HepG2 (cell line): Measurements from ENCODE around the gene LSM8. TPM values are rescaled to one million over a fixed set of nuclear protein-coding genes. Genes with fewer than 3 reads are reported as not detected.
A peak's percentile ranks its signal among the peaks of the same experiment; 100 is the strongest.

ENCODE experiments used
- CC2D1A ChIP-seq: sonication (generic); formaldehyde crosslinking; IDR thresholded peaks from 2 replicates; pipeline ENCODE4 v1.8.1; 2023; ENCODE audit warnings: mild to moderate bottlenecking, missing genetic modification reagents
- GABPB1 ChIP-seq: IDR thresholded peaks from 2 replicates; pipeline ENCODE4 v1.6.1; 2016; ENCODE audit warnings: mild to moderate bottlenecking, missing genetic modification reagents, moderate library complexity, missing compliant biosample characterization
- HHEX ChIP-seq: IDR thresholded peaks from 2 replicates; pipeline ENCODE4 v1.6.1; 2016; ENCODE audit warnings: control low read depth
- MAFK ChIP-seq, 2 experiments: IDR thresholded peaks in 1 of 2; conservative IDR thresholded peaks in 1 of 2; 2 replicates each; pipeline ENCODE4 v1.6.1; 2011; ENCODE audit warnings: improper control_type of control experiment in 2 of 2, low read length in 2 of 2
- NFYC ChIP-seq: IDR thresholded peaks from 2 replicates; pipeline ENCODE4 v1.6.1; 2016; ENCODE audit warnings: missing genetic modification reagents, missing compliant biosample characterization
- ZNF160 ChIP-seq: sonication (generic); formaldehyde crosslinking; IDR thresholded peaks from 2 replicates; pipeline ENCODE4 v1.8.0; 2022; ENCODE audit warnings: mild to moderate bottlenecking, inconsistent platforms, missing genetic modification reagents
- ZNF780A ChIP-seq: sonication (generic); formaldehyde crosslinking; IDR thresholded peaks from 2 replicates; pipeline ENCODE4 v1.8.0; 2022; ENCODE audit warnings: mild to moderate bottlenecking, missing genetic modification reagents, moderate library complexity
- polyA plus RNA-seq, 8 experiments: library from polyadenylated mRNA; depleted of rRNA in 3 of 8; stranded (reverse) in 7 of 8; unstranded in 1 of 8; fragments of >200 nt; fragmentation: Illumina TruSeq in 4 of 8; extraction: Trizol in 4 of 8; gene quantifications; 2 replicates each; pipeline versions ENCODE4 v1.2.1 to v1.2.3, GENCODE V29; 2011 to 2016; ENCODE audit warnings: low read depth in 4 of 8, missing spikeins in 1 of 8, mixed read lengths in 1 of 8; ENCODE audit not compliant: insufficient read depth in 1 of 8
- total RNA-seq, 5 experiments: library from RNA; depleted of rRNA; stranded (reverse); fragments of >200 nt; fragmentation: Illumina TruSeq; extraction: Trizol; gene quantifications; 2 replicates each; pipeline ENCODE4 v1.2.3, GENCODE V29; 2016; ENCODE audit warnings: low read depth in 1 of 5
- TF ChIP-seq, protein P1 (sequence below), 2 experiments: sonication (generic) in 1 of 2; formaldehyde crosslinking in 1 of 2; IDR thresholded peaks; 2 replicates each; pipeline versions ENCODE4 v1.4.0 to v1.6.1; 2016 to 2020; ENCODE audit warnings: borderline replicate concordance in 1 of 2, low read depth in 1 of 2, mild to moderate bottlenecking in 1 of 2, missing genetic modification reagents in 1 of 2

Gene LSM8
- total and polyA plus RNA-seq, 2 of the 13 experiments (the other 11 are each of a cell fraction or from before 2014, with no cell fraction given) = 44.3 to 67.3 TPM

DNA sequence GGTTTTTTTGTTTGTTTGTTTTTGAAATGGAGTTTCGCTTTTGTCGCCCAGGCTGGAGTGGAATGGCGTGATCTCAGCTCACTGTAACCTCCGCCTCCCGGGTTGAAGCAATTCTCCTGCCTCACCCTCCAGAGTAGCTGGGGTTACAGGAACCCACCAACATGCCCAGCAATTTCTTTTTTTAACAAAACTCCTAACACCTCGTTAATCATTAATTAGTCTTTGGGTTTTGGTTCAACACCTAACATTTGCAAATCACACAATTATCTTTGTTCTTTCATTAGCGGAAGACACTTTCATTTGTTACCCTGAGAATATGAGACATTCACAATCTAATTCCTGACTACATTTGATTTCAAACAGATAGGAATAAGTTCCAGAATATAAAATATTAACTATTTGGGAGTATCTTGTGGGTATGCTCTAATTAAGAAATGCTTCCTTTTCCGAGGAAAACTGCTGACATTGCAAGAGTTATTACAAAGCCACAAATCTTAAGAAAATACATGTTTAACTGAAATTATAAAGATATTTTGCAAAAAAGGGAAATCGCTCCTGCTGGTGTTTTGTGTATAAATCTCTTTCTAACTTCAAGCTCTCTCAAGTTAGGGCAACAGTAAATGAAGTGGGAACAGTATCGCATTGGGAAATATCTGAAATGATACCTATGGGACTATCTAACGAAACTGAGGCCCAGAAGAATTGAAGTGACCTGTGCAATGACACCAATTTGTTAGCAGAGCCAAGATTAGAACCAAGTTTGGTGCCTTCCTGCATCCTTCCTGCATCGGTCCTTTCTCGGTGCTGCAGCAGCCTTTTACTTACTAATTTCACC, 1.2 kb upstream of the LSM8 start (continued):
- TF ChIP-seq, protein P1, sequence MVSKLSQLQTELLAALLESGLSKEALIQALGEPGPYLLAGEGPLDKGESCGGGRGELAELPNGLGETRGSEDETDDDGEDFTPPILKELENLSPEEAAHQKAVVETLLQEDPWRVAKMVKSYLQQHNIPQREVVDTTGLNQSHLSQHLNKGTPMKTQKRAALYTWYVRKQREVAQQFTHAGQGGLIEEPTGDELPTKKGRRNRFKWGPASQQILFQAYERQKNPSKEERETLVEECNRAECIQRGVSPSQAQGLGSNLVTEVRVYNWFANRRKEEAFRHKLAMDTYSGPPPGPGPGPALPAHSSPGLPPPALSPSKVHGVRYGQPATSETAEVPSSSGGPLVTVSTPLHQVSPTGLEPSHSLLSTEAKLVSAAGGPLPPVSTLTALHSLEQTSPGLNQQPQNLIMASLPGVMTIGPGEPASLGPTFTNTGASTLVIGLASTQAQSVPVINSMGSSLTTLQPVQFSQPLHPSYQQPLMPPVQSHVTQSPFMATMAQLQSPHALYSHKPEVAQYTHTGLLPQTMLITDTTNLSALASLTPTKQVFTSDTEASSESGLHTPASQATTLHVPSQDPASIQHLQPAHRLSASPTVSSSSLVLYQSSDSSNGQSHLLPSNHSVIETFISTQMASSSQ (IDR thresholded peaks at IDR 0.05; ENCODE audit: low read depth) = peak; percentile 20; the same call in 1 of the 2 replicates
- TF ChIP-seq, protein P1 (CRISPR knock-in tag; IDR thresholded peaks at IDR 0.05; ENCODE audit: borderline replicate concordance) = no peak
- no peak for TF ChIP-seq HHEX (CRISPR knock-in tag)
- no peak for TF ChIP-seq GABPB1 (CRISPR knock-in tag)
- no peak for TF ChIP-seq ZNF160 (CRISPR knock-in tag)
- no peak for TF ChIP-seq NFYC (CRISPR knock-in tag)
- no peak for TF ChIP-seq ZNF780A (CRISPR knock-in tag)
- no peak for TF ChIP-seq CC2D1A (CRISPR knock-in tag)
- TF ChIP-seq MAFK (conservative IDR thresholded peaks at IDR 0.05 in 1 of 2, IDR thresholded peaks at IDR 0.05 in 1 of 2; ENCODE audit: low read length in 2 of 2) = peak; percentile 90 to 95
